KOPT-K1 (cell line): ENCODE results near the gene PGM2.
"Not testable (repeated sequence)": the region's sequence is repeated elsewhere in the genome, so short reads cannot be mapped to it uniquely, and the experiment has no call there.

Source experiments
- H3K27ac ChIP-seq: fragments of 200-600 bp; sonication (generic); 2 replicates; pipeline ENCODE4 v1.5.1; 2016; ENCODE audit warnings: antibody characterized with exemption, mild to moderate bottlenecking, low read depth, low read length; ENCODE audit not compliant: poor library complexity, severe bottlenecking
- H3K36me3 ChIP-seq: fragments of 200-600 bp; sonication (generic); 2 replicates; pipeline ENCODE4 v1.5.1; 2017; ENCODE audit warnings: antibody characterized with exemption, mild to moderate bottlenecking, low read length, moderate library complexity; ENCODE audit not compliant: insufficient read depth
- H3K9me3 ChIP-seq: fragments of 200-600 bp; sonication (generic); 2 replicates; pipeline ENCODE4 v1.5.1; 2017; ENCODE audit warnings: antibody characterized with exemption, low read length, mild to moderate bottlenecking; ENCODE audit not compliant: insufficient read depth, poor library complexity, severe bottlenecking

PGM2 gene

DNA sequence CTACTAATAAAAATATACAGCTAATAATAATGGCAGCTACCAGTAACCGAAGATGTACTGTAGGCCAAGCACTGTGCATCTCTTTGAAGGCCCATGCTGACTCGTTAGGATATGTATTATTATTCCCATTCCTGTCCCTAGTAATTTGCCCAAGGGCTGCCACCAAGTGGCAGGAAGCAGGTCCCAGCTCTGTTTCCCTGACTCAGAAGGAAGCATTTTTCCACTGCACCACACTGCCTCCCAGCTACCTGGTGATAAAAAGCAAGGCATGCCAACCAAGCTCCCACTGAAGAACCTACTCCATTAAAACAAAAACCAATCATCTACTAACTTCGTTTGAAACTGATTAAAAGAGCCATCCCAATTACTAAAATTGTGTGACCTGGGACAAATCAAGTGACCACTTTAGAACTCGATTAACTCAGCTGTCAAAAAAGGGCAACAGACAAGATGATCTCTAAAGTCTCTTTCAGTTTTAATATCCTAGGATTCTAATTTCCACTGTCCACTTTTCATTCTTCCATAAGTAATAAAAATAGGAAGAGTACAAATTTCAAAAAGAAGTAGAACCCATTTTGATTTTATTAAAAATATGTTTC is 24.3 kb upstream of the PGM2 start:
- no peak overlapping the region for H3K27ac ChIP-seq

DNA sequence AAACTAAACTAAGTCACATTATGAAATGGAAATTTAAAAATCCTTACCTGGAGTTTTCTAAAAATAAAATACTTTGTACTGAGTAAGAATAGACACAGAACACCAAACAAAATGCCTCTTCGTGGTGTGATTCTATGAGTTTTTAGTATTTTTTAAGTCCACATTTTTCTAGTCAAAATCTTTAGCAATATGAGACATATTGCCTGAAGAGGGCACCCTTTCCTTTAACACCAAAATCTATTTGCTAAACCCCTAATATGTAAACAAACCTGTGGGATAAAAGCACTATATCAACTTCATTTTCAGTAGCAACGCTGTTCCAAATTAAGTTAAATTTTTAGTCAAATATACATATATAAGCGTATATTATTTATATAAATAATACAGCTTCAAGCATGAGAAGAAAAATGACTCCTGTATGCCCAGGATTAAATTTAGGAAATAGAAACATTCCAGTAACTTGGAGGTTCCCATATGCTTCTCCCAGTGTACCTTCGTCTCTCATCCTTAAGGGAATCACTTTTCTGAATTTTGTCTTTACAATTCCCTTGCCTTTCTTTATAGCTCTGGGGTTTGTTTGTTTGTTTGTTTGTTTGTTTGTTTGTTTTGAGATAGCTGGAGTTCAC is 23.0 kb upstream of the PGM2 start:
- no peaks in the 10 kb centered on the region for H3K9me3 ChIP-seq
- no peaks in the 10 kb centered on the region for H3K36me3 ChIP-seq
- H3K27ac ChIP-seq, result no peak overlapping the region

More for the DNA sequence above, 24.3 kb upstream of the PGM2 start:
- no peaks in the 10 kb centered on the region for H3K36me3 ChIP-seq
- no peaks in the 10 kb centered on the region for H3K9me3 ChIP-seq

DNA sequence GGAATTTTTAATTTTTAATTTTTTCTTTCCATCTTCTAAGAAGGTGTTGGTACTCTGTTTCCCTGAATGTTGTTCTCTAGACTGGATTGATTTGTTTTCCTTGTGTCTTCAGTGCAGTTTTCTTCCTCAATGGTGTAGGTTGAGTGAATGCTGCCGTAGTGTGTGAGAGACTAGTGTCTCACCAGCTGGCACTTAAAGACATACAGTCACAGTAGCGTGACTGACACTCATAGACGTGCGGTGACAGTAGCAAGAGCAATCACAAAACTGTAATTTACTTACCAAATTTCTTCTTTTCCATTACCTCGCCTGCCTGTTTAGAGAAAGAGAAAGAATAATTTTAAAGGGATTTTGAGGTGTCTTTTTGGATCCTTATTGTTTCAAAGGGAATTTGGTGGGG is 21.4 kb upstream of the PGM2 start:
- H3K9me3 ChIP-seq, result no peaks in the 10 kb centered on the region
- no peak overlapping the region for H3K27ac ChIP-seq
- no peaks in the 10 kb centered on the region for H3K36me3 ChIP-seq

DNA sequence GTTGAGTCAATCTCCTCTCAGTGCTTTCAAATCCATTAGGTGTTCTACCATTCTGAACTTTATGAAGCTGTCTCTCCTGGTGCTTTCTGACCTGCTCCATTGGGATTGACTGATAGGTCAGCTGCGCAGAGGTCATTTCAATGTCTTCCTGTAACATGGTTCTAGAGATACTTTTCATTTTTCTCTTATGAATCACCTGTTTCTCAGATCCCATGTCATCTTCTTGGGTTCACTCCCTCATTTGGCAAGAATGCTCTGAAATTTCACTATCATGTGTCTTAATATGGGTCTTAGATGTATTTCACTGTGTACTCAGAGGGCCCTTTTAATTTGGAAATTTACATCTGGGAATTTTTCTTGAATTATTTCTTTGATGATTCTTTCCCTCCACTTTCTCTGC is 13.8 kb upstream of the PGM2 start:
- Histone ChIP-seq H3K27ac (no peak overlapping the region), H3K9me3 (no peaks in the 10 kb centered on the region), H3K36me3 (no peaks in the 10 kb centered on the region)

DNA sequence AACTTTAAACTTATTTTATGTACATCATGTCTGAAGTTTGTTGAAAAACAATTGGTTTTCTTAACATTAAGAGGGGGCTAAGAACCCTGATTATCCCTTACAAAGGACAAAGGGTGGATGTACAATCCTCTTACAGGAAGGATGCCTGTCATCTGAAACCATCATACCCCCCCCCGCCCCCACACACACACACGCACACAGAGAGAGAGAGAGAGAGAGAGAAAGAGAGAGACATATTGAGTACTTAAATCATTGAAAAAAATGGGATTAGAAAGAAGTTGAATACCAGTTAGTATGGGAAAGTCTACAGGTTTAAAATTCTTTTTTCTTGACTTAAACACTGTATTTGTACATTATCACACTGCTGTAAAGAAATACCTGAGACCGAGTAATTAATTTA is 10.9 kb upstream of the PGM2 start:
- H3K9me3 ChIP-seq, result no peaks in the 10 kb centered on the region
- peak overlapping the region; percentile 23 for H3K27ac ChIP-seq
- H3K36me3 ChIP-seq, result no peaks in the 10 kb centered on the region

DNA sequence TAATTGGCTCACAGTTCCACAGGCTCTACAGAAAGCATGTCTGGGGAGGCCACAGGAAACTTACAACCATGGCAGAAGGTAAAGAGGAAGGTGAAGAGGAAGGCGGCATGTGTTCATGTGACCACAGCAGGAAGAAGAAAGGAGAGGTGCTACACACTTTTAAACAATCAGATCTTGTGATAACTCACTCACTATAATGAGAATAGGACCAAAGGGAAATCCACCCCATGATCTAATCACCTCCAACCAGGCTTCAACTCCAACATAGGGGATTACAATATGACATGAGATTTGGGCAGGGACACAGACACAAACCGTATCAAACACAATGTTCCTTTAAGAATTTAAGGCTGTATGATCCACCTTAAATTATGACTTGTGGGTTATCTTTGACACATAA is 10.5 kb upstream of the PGM2 start:
- no peaks in the 10 kb centered on the region for H3K36me3 ChIP-seq
- no peaks in the 10 kb centered on the region for H3K9me3 ChIP-seq
- peak overlapping the region; percentile 23 for H3K27ac ChIP-seq

DNA sequence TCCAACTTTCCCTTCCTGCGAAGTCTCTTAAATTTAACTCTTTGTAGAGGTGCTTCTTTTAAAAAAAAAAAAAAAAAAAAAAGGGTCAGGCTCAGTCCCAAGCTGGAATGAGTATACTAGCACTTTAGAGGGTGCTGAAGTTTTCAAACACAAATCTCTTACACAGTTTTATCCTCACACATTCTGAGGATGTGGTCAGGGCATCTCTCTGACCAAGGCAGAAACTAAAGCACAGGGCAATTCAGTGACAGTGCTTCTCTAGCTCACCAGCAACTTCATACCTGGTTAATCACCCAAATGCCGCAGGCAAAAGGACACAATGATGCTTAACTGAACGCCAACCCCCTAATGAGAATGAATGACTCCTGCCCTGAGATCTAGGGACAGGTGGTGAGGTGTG is 9.8 kb upstream of the PGM2 start:
- no peak overlapping the region for H3K27ac ChIP-seq
- no peaks in the 10 kb centered on the region for H3K36me3 ChIP-seq
- H3K9me3 ChIP-seq, result no peaks in the 10 kb centered on the region

DNA sequence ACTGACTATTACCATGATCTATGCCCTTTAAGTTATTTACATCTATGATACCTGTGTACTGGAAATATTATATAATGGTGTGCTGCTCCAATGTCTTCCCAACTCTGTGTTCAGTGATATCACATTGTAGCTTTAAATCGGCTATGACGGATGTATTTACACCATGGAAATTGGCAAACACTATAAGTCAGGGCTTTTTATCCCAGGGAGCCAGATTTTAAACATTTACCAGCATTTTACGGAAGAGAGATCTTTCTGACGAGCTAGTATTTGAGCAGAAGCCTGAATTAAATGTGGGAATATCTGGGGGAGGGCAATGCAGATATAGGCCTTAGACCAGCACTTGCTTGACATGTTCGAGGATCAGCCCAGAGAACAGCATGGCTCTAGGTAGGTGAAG is 7.7 kb upstream of the PGM2 start:
- Histone ChIP-seq H3K36me3 (no peaks in the 10 kb centered on the region), H3K27ac (no peak overlapping the region), H3K9me3 (no peaks in the 10 kb centered on the region)

DNA sequence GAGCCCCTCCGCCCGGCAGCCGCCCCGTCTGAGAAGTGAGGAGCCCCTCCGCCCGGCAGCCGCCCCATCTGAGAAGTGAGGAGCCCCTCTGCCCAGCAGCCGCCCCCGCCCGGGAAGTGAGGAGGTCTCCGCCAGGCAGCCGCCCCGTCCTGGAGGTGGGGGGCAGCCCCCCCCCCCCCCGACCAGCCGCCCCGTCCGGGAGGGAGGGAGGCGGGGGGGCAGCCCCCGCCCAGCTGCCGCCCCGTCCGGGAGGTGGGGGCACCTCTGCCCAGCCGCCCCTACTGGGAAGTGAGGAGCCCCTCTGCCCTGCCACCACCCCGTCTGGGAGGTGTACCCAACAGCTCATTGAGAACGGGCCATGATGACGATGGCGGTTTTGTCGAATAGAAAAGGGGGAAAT is 6.0 kb upstream of the PGM2 start:
- not testable (repeated sequence) for H3K27ac ChIP-seq, H3K36me3 ChIP-seq, H3K9me3 ChIP-seq

DNA sequence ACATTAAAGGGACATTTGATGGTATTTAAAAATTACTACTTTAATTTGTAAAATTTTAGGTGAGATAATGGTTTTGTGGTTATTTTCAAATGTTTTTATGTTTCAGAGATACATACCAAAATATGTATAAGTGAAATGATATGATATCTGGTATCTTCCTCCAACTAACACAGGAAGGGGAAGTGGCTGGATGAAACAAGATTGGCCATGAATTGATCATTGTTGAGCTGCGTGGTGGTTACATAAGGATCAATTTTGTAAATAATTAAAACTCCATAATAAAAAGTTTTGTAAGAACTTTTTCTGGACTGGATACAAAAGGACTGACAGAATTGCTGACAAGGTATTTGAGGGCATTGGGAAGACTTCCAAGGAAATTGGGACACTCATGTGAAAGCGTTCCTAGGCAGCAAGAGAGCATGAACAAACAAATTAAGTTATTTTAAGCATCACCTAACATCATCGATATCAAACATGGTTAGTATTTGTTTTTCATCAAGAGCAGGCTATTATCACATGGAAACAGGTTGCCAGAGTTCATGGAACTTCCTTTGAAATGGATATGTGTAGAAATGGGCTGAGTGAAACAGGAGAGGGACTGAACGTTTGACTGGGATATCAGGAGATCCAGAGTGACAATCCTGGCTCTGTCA is 4.4 kb upstream of the PGM2 start:
- no peaks in the 10 kb centered on the region for H3K9me3 ChIP-seq
- H3K27ac ChIP-seq, result no peak overlapping the region
- no peaks in the 10 kb centered on the region for H3K36me3 ChIP-seq

DNA sequence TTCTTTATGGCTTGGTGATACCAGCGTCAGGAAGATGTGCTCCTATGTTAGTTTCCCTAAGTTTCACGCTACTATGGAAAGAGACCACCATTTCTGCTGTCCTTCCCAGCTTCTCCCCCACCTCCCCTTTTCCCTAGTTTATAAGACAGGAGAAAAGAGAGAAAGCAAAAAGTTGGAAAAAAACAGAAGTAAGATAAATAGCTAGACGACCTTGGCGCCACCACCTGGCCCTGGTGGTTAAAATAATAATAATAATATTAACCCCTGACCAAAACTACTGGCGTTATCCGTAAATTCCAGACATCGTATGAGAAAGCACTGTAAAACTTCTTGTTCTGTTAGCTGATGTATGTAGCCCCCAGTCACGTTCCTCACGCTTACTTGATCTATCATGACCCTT is 985 bp upstream of the PGM2 start:
- H3K9me3 ChIP-seq, H3K36me3 ChIP-seq: not testable (repeated sequence)
- H3K27ac ChIP-seq, result peak overlapping the region; percentile 84

DNA sequence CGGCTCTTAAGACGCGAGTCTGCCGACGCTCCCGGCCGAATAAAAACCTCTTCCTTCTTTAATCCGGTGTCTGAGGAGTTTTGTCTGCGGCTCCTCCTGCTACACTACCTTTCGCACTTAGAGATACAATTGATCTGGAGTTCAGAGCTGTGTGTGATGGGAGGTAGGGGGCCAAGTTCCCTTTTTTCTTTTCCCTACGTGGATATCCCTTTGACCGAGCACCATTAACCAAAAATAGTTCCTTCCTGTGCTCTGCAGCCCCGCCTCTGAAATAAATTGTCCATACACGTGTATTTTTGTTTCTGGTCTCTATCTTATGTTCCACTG is 555 bp upstream of the PGM2 start:
- peak overlapping the region; percentile 84 for H3K27ac ChIP-seq
- H3K36me3 ChIP-seq, result peaks cover 12% of the 10 kb centered on the region

DNA sequence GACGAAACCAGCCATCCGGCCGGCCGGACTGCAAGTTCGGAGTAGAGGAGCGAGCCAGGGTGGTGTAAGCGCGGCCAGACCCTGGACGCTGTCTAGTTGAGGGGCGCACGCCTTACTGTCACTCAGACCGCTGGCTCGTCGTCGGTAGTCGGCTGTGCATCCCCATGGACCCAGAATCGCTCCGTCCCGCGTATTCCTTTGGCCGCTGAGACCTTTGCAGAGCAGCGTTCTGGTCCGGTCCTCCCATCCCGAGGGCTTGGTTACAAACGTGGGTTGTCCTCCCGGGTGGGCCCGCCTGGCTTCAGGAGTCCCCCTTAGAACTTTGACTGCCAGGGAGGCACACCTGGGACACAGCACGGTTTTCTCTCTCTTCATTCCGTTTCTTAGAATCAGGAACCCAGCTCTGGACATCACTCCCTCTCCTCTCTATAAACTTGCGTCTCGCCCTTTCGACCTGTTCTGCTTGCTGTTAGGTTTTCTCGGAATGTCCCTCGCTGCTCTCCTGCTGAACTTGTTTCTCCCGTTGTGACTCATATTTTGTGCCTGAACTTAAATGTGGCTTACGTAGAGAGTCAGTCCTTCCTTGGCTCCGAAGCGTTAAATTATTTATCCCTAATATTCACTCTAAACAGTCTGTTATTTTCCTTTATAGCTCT is 672 bp downstream of the PGM2 start:
- no peaks in the 10 kb centered on the region for H3K9me3 ChIP-seq
- peak overlapping the region; percentile 84 for H3K27ac ChIP-seq
- peaks cover 24% of the 10 kb centered on the region for H3K36me3 ChIP-seq

More for the DNA sequence above, 555 bp upstream of the PGM2 start:
- no peaks in the 10 kb centered on the region for H3K9me3 ChIP-seq

DNA sequence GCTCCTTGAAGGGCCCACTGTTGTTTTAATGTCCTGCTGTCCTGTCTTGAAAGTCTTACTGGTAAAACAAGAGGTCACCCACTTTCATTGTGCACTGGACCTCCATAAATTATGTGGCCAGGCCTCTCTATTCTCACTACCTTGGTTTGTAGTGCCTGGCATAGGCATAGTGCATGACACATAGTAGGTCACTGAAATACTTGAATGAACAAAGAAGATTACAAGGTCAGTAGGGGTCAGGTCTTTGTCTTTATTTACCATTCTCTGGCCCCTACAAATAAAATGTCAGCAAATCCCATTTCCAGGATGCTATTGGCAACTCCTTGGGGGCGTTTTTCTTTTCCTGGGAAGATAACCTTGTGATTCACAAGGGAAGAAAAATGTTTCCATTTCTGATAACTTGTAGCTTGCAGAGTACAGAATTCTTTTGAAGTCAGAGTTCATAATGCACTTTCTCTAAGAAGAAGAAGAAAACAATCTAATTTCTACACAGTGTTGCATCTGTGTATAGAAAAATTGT is 1.4 kb downstream of the PGM2 start:
- peaks cover 31% of the 10 kb centered on the region for H3K36me3 ChIP-seq
- H3K9me3 ChIP-seq, result no peaks in the 10 kb centered on the region
- H3K27ac ChIP-seq, result no peak overlapping the region

DNA sequence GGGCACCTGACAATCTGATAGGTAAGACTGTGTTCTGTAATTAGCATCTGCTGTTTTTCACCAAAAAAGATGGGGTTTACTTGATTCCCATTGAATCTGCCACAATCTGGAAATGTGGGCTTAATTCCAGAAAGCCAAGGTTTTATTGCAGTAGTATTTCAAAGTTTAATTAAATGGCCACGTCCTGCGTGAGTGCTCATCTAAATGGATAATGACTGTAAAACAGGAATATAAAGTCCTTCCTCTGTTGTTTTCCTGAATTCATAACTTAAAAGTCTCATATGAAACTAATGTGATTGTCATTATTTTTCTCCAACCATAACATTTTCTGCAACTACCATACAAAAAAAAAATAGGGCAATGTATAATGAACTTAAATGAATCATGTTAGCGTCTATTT is 2.4 kb downstream of the PGM2 start:
- Histone ChIP-seq H3K36me3 (peaks cover 41% of the 10 kb centered on the region), H3K27ac (no peak overlapping the region), H3K9me3 (no peaks in the 10 kb centered on the region)
